RWPE1 (cell line): ENCODE measurements around the gene GAL3ST1.

Source experiments
- CTCF ChIA-PET: fragments of 350-600 bp; sonication (Branson Sonifier 250); formaldehyde crosslinking; extraction: SDS; loops from one replicate; lab custom pipeline; 2021; lab: Yijun Ruan, JAX
- POLR2A ChIA-PET: fragments of 400-600 bp; formaldehyde crosslinking; extraction: SDS; loops from one replicate; lab custom pipeline; 2020; ENCODE audit warnings: antibody characterized with exemption; ENCODE audit not compliant: low non-redundant PET; lab: Yijun Ruan, JAX
- DNase-seq: peaks from one replicate; pipeline ENCODE4 v3.0.0; 2012; ENCODE audit warnings: low spot score
- H3K27ac ChIP-seq: fragments of 450-650 bp; 2 replicates; pipeline ENCODE4 v1.5.1; 2017
- CTCF ChIP-seq: fragments of 450-650 bp; conservative IDR thresholded peaks from 2 replicates; pipeline ENCODE4 v1.5.1; 2017; ENCODE audit warnings: low read depth, mild to moderate bottlenecking

The GAL3ST1 gene

GRCh38 chr22:30591191-30591587 is 16.7 kb upstream of the GAL3ST1 start:
- ChIA-PET CTCF (interaction anchor here (1.1 kb wide), 1 partner anchor 44 kb away, joined by 3 read pairs; no protein-coding TSS in a partner anchor), POLR2A (no interaction called here)
- DNase-seq = no peak
- TF ChIP-seq CTCF = no peak
- peak overlapping the region; percentile 75 for H3K27ac ChIP-seq

GRCh38 chr22:30586414-30586813 is 11.9 kb upstream of the GAL3ST1 start:
- ChIA-PET CTCF (no interaction called here), POLR2A (no interaction called here)

GRCh38 chr22:30584441-30584840 is 10.0 kb upstream of the GAL3ST1 start:
- ChIA-PET CTCF (no interaction called here), POLR2A (no interaction called here)
- H3K27ac ChIP-seq = no peak overlapping the region
- DNase-seq = no peak
- no peak for TF ChIP-seq CTCF

More at GRCh38 chr22:30586414-30586813, 11.9 kb upstream of the GAL3ST1 start:
- no peak for DNase-seq
- no peak for TF ChIP-seq CTCF
- no peak overlapping the region for H3K27ac ChIP-seq

- H3K27ac ChIP-seq = no peak overlapping the region
- DNase-seq = no peak
- CTCF ChIA-PET = interaction anchor here (0.6 kb wide), 1 partner anchor 26 kb away, joined by 4 read pairs; no protein-coding TSS in a partner anchor
- POLR2A ChIA-PET = no interaction called here
- TF ChIP-seq CTCF = no peak
These were observed 8.5 kb upstream of the GAL3ST1 start for GRCh38 chr22:30582788-30583545.

GRCh38 chr22:30582051-30582450 is 7.6 kb upstream of the GAL3ST1 start:
- DNase-seq = no peak
- ChIA-PET POLR2A (interaction anchor here (0.5 kb wide), 1 partner anchor 12 kb away, joined by 4 read pairs; no protein-coding TSS in a partner anchor), CTCF (no interaction called here)
- TF ChIP-seq CTCF = no peak
- H3K27ac ChIP-seq = no peak overlapping the region

GRCh38 chr22:30580896-30581295 is 6.4 kb upstream of the GAL3ST1 start:
- CTCF ChIA-PET = no interaction called here
- TF ChIP-seq CTCF = no peak
- POLR2A ChIA-PET = no interaction called here
- no peak for DNase-seq
- no peak overlapping the region for H3K27ac ChIP-seq
